ENCODE data around the gene NELL2. TPM values are rescaled to one million over a fixed set of nuclear protein-coding genes. Genes with fewer than 3 reads are reported as not detected.
"Not testable (repeated sequence)": the region's sequence is repeated elsewhere in the genome, so short reads cannot be mapped to it uniquely, and the experiment has no call there.

Gene NELL2
- polyA plus RNA-seq, 4 donors: 12.2 to 22.6 (median 19.2) TPM

- no peak for DNase-seq (ENCODE audit: low read depth in 4 of 4, low spot score in 3 of 4)
Measured at GRCh38 chr12:44703182-44703910, 172.8 kb downstream of the NELL2 start.

- DNase-seq (ENCODE audit: low read depth in 4 of 4, low spot score in 3 of 4): no peak
Measured at GRCh38 chr12:44697511-44697910, 178.6 kb downstream of the NELL2 start.

GRCh38 chr12:44696542-44696941 lies 179.6 kb downstream of the NELL2 start:
- no peak for DNase-seq (ENCODE audit: low read depth in 4 of 4, low spot score in 3 of 4)

GRCh38 chr12:44694017-44694416 lies 182.1 kb downstream of the NELL2 start:
- DNase-seq (ENCODE audit: low read depth in 4 of 4, low spot score in 3 of 4): no peak

- no peak for DNase-seq (ENCODE audit: low read depth in 4 of 4, low spot score in 3 of 4)
Measured at GRCh38 chr12:44689587-44689986, 186.5 kb downstream of the NELL2 start.

GRCh38 chr12:44686821-44687432 lies 189.2 kb downstream of the NELL2 start:
- DNase-seq (ENCODE audit: low read depth in 4 of 4, low spot score in 3 of 4): not testable (repeated sequence)

GRCh38 chr12:44677724-44678123 lies 198.4 kb downstream of the NELL2 start:
- no peak for DNase-seq (ENCODE audit: low read depth in 4 of 4, low spot score in 3 of 4)

GRCh38 chr12:44674875-44675274 lies 201.2 kb downstream of the NELL2 start:
- no peak for DNase-seq (ENCODE audit: low read depth in 4 of 4, low spot score in 3 of 4)

- no peak for DNase-seq (ENCODE audit: low read depth in 4 of 4, low spot score in 3 of 4)
Measured at GRCh38 chr12:44673811-44674210, 202.3 kb downstream of the NELL2 start.

- no peak for DNase-seq (ENCODE audit: low read depth in 4 of 4, low spot score in 3 of 4)
Measured at GRCh38 chr12:44672042-44672441, 204.1 kb downstream of the NELL2 start.

- DNase-seq (ENCODE audit: low read depth in 4 of 4, low spot score in 3 of 4): no peak
Measured at GRCh38 chr12:44668443-44668842, 207.7 kb downstream of the NELL2 start.

- DNase-seq (ENCODE audit: low read depth in 4 of 4, low spot score in 3 of 4): no peak
Measured at GRCh38 chr12:44667461-44667860, 208.7 kb downstream of the NELL2 start.

GRCh38 chr12:44663291-44663690 lies 212.8 kb downstream of the NELL2 start:
- no peak for DNase-seq (ENCODE audit: low read depth in 4 of 4, low spot score in 3 of 4)

GRCh38 chr12:44655846-44656245 lies 220.3 kb downstream of the NELL2 start:
- no peak for DNase-seq (ENCODE audit: low read depth in 4 of 4, low spot score in 3 of 4)

- peak in 1 of 4 donors; percentile 5 for DNase-seq (ENCODE audit: low read depth in 4 of 4, low spot score in 3 of 4)
Measured at GRCh38 chr12:44654646-44655639, 221.2 kb downstream of the NELL2 start.

GRCh38 chr12:44653861-44654527 lies 222.1 kb downstream of the NELL2 start:
- no peak for DNase-seq (ENCODE audit: low read depth in 4 of 4, low spot score in 3 of 4)

GRCh38 chr12:44649693-44650092 lies 226.4 kb downstream of the NELL2 start:
- no peak for DNase-seq (ENCODE audit: low read depth in 4 of 4, low spot score in 3 of 4)

GRCh38 chr12:44647917-44648690 lies 228.0 kb downstream of the NELL2 start:
- no peak for DNase-seq (ENCODE audit: low read depth in 4 of 4, low spot score in 3 of 4)

- DNase-seq (ENCODE audit: low read depth in 4 of 4, low spot score in 3 of 4): no peak
Measured at GRCh38 chr12:44640427-44641190, 235.5 kb downstream of the NELL2 start.
